ENCODE results near the gene EPC2.

EPC2 gene

GRCh38 chr2:148721991-148722777 is 77.6 kb downstream of the EPC2 start:
- H3K27ac ChIP-seq: peak overlapping the region; percentile 21
- no peaks in the 10 kb centered on the region for H3K36me3 ChIP-seq
- TF ChIP-seq CTCF (IDR thresholded peaks at IDR 0.05): no peak
- H3K4me1 ChIP-seq (ENCODE audit: control insufficient read depth in 1 of 2, insufficient read depth in 1 of 2, low read depth in 1 of 2, low read length in 1 of 2): peaks cover 7 to 17% of the 10 kb centered on the region in 2 experiments
- no peak overlapping the region for H3K4me3 ChIP-seq (ENCODE audit: low read depth in 1 of 2, low read length in 1 of 2)
- H3K9me3 ChIP-seq: no peaks in the 10 kb centered on the region
- H3K27me3 ChIP-seq: no peaks in the 10 kb centered on the region

- Histone ChIP-seq H3K4me3 (ENCODE audit: low read depth in 1 of 2, low read length in 1 of 2) (no peak overlapping the region), H3K36me3 (no peaks in the 10 kb centered on the region), H3K27me3 (no peaks in the 10 kb centered on the region), H3K27ac (no peak overlapping the region), H3K4me1 (ENCODE audit: control insufficient read depth in 1 of 2, insufficient read depth in 1 of 2, low read depth in 1 of 2, low read length in 1 of 2) (peaks cover 7 to 11% of the 10 kb centered on the region in 2 experiments), H3K9me3 (no peaks in the 10 kb centered on the region)
- no peak for TF ChIP-seq CTCF (IDR thresholded peaks at IDR 0.05)
Measured at GRCh38 chr2:148725564-148725963, 81.0 kb downstream of the EPC2 start.

GRCh38 chr2:148726228-148726627 is 81.7 kb downstream of the EPC2 start:
- no peaks in the 10 kb centered on the region for H3K9me3 ChIP-seq
- H3K4me1 ChIP-seq (ENCODE audit: control insufficient read depth in 1 of 2, insufficient read depth in 1 of 2, low read depth in 1 of 2, low read length in 1 of 2): peaks cover 4 to 9% of the 10 kb centered on the region in 2 experiments
- no peak for TF ChIP-seq CTCF (IDR thresholded peaks at IDR 0.05)
- no peak overlapping the region for H3K27ac ChIP-seq
- H3K4me3 ChIP-seq (ENCODE audit: low read depth in 1 of 2, low read length in 1 of 2): no peak overlapping the region
- no peaks in the 10 kb centered on the region for H3K27me3 ChIP-seq
- H3K36me3 ChIP-seq: no peaks in the 10 kb centered on the region

GRCh38 chr2:148730085-148730484 is 85.5 kb downstream of the EPC2 start:
- TF ChIP-seq CTCF (IDR thresholded peaks at IDR 0.05): no peak
- Histone ChIP-seq H3K27me3 (no peaks in the 10 kb centered on the region), H3K27ac (no peak overlapping the region)

GRCh38 chr2:148737742-148738141 is 93.2 kb downstream of the EPC2 start:
- no peak for TF ChIP-seq CTCF (IDR thresholded peaks at IDR 0.05)
- Histone ChIP-seq H3K27ac (no peak overlapping the region), H3K4me1 (ENCODE audit: control insufficient read depth in 1 of 2, insufficient read depth in 1 of 2, low read depth in 1 of 2, low read length in 1 of 2) (no peaks in the 10 kb centered on the region), H3K27me3 (no peaks in the 10 kb centered on the region), H3K9me3 (no peaks in the 10 kb centered on the region), H3K36me3 (no peaks in the 10 kb centered on the region), H3K4me3 (ENCODE audit: low read depth in 1 of 2, low read length in 1 of 2) (no peak overlapping the region)

More at GRCh38 chr2:148730085-148730484, 85.5 kb downstream of the EPC2 start:
- no peaks in the 10 kb centered on the region for H3K9me3 ChIP-seq
- H3K4me3 ChIP-seq (ENCODE audit: low read depth in 1 of 2, low read length in 1 of 2): no peak overlapping the region
- no peaks in the 10 kb centered on the region for H3K36me3 ChIP-seq
- H3K4me1 ChIP-seq (ENCODE audit: control insufficient read depth in 1 of 2, insufficient read depth in 1 of 2, low read depth in 1 of 2, low read length in 1 of 2): no peaks in the 10 kb centered on the region

All from neutrophil (primary cell).